Mucosa of stomach (tissue), 1 donor: ENCODE data around the gene CENPE.
"Not testable (repeated sequence)": the region's sequence is repeated elsewhere in the genome, so short reads cannot be mapped to it uniquely, and the experiment has no call there.

Experiments
- H3K27me3 ChIP-seq: one replicate; pipeline ENCODE4 v1.7.0; 2013; ENCODE audit warnings: mild to moderate bottlenecking, low read length; ENCODE audit not compliant: control insufficient read depth, insufficient read depth
- H3K36me3 ChIP-seq: one replicate; pipeline ENCODE4 v1.7.0; 2013; ENCODE audit warnings: low read length; ENCODE audit not compliant: control insufficient read depth, insufficient read depth
- H3K4me1 ChIP-seq: one replicate; pipeline ENCODE4 v1.7.0; 2013; ENCODE audit warnings: mild to moderate bottlenecking, low read length; ENCODE audit not compliant: control insufficient read depth, insufficient read depth
- H3K4me3 ChIP-seq: one replicate; pipeline ENCODE4 v1.7.0; 2013; ENCODE audit warnings: low read length
- H3K9ac ChIP-seq: one replicate; pipeline ENCODE4 v1.7.0; 2013; ENCODE audit warnings: mild to moderate bottlenecking, low read length, moderate library complexity
- H3K9me3 ChIP-seq: one replicate; pipeline ENCODE4 v1.7.0; 2013; ENCODE audit warnings: mild to moderate bottlenecking, low read length, moderate library complexity; ENCODE audit not compliant: control insufficient read depth
- donor health status: Pancreatic carcinoma.

The CENPE gene

DNA sequence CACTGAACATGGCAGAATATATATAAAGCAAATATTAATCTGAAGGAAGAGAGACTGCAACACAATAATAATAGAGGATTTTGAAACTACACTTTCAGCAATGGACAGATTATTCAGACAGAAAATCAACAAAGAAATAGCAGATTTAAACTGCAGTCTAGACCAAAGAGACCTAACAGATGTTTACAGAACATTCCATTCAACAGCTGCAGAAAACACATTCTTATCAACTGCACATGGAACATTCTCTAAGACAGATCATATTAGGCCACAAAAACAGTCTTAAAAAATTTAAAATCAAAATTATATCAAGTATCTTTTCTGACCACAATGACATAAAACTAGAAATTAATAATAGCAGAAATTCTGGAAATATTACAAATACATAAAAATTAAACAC, 27.1 kb downstream of the CENPE start:
- H3K4me3 ChIP-seq: no peak overlapping the region
- H3K27me3 ChIP-seq: no peaks in the 10 kb centered on the region
- H3K9ac ChIP-seq: no peak overlapping the region
- H3K4me1 ChIP-seq: no peaks in the 10 kb centered on the region
- no peaks in the 10 kb centered on the region for H3K9me3 ChIP-seq
- H3K36me3 ChIP-seq: no peaks in the 10 kb centered on the region

DNA sequence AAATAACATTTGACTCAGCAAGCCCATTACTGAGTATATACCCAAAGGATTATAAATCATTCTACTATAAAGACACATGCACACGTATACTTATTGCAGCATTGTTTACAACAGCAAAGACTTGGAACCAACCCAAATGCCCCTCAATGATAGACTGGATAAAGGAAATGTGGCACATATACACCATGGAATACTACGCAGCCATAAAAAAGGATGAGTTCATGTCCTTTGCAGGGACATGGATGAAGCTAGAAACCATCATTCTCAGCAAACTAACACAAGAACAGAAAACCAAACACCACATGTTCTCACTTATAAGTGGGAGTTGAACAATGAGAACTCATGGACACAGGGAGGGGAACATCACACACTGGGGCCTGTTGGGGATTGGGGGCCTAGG, 28.4 kb downstream of the CENPE start:
- not testable (repeated sequence) for H3K9ac ChIP-seq, H3K9me3 ChIP-seq, H3K27me3 ChIP-seq, H3K4me1 ChIP-seq, H3K4me3 ChIP-seq, H3K36me3 ChIP-seq

DNA sequence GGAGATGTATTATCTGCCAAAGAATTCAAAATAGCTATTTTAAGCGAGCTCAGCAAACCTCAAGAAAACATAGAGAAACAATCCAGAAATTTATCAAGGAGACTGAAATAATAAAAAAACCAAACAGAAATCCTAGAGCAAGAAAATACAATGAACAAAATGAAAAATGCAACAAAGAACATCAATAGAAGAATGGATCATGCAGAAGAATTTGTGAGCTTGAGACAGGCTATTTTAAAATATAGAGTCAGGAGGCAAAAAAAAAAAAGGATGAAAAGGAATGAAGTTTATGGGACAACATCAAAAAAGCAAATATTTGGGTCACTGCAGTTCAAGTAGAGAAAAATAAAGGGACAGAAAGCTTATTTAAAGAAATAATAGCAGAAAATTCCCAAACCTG, 29.1 kb downstream of the CENPE start:
- H3K27me3 ChIP-seq: no peaks in the 10 kb centered on the region
- no peak overlapping the region for H3K4me3 ChIP-seq
- H3K36me3 ChIP-seq: no peaks in the 10 kb centered on the region
- no peaks in the 10 kb centered on the region for H3K9me3 ChIP-seq
- no peaks in the 10 kb centered on the region for H3K4me1 ChIP-seq
- no peak overlapping the region for H3K9ac ChIP-seq

DNA sequence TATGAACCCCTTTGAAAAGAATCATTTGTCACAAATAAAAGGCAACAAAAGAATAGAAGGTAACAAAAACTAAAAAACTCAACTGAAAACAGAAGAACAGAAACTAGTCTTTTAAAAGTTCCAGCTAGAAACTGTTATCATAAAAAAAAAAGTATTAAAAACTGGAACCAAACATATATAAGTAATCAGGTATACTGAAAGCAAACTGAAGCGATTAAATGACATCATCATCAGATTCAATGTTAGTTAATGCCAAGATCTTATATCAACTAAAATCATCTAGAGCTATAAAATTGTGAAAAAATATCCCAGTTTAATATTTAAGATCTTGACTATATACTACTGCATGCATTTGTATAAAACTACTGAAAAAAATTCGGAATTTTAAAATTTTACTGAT, 36.0 kb downstream of the CENPE start:
- Histone ChIP-seq H3K9ac (no peak overlapping the region), H3K4me3 (no peak overlapping the region), H3K36me3 (no peaks in the 10 kb centered on the region), H3K4me1 (no peaks in the 10 kb centered on the region), H3K9me3 (no peaks in the 10 kb centered on the region), H3K27me3 (no peaks in the 10 kb centered on the region)

DNA sequence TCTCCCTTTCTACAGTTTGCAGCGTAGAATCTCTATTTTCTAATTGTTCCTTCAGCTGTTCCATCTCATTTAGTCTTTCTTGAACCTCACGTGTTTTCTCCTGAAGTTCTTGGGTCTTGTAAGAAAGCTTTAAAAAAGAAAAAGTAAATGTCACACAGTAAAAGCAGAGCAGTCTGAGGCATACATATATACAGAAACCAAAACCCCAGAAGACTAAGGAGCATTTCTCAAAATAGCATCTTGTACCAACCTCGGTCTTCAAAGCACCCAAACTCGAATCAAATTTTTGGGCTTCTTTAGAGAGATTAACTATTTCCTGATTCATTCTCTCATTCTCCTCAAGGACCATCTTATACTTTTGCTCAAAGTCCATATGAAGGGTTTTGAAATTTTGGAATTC, 39.4 kb downstream of the CENPE start:
- H3K9ac ChIP-seq: no peak overlapping the region

DNA sequence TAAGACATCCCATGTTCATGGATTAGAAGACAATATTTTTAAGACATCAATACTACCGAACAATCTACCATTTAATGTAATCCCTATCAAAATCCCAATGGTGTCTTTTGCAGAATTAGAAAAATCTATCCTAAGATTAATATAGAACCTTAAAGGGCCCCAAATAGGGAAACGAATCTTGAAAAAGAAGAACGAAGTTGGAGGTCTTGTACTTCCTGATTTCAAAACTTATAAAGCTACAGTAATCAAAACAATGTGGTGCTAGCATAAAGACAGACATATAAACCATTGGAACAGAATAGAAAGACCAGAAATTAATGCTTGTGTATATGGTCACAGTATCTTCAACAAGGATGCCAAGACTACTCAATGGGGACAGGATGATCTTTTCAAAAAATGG, 42.0 kb downstream of the CENPE start:
- Histone ChIP-seq H3K9ac (no peak overlapping the region), H3K4me3 (no peak overlapping the region), H3K9me3 (no peaks in the 10 kb centered on the region), H3K36me3 (no peaks in the 10 kb centered on the region), H3K4me1 (no peaks in the 10 kb centered on the region), H3K27me3 (no peaks in the 10 kb centered on the region)

More for the DNA sequence above, 39.4 kb downstream of the CENPE start:
- no peaks in the 10 kb centered on the region for H3K9me3 ChIP-seq
- no peaks in the 10 kb centered on the region for H3K4me1 ChIP-seq
- H3K27me3 ChIP-seq: no peaks in the 10 kb centered on the region
- H3K36me3 ChIP-seq: no peaks in the 10 kb centered on the region
- H3K4me3 ChIP-seq: no peak overlapping the region

DNA sequence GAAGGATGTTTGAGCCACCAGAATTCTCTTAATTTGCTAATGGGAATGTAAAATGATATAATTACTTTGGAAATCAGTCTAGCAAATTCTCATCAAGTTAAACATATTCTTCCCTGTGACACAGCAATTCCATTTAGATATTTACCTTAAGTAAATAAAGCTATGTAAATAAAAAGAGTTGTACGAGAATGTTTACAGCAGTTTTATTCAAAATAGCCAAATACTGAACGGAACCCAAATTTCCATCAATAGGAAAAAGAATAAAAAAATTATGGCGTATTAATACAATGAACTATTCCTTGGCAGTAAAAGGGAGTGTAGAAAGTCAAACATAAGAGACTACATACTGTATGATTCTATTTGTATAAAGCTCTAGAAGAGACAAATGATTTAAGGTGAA, 45.8 kb downstream of the CENPE start:
- no peaks in the 10 kb centered on the region for H3K9me3 ChIP-seq
- no peak overlapping the region for H3K4me3 ChIP-seq
- no peaks in the 10 kb centered on the region for H3K36me3 ChIP-seq
- no peaks in the 10 kb centered on the region for H3K4me1 ChIP-seq
- no peak overlapping the region for H3K9ac ChIP-seq
- no peaks in the 10 kb centered on the region for H3K27me3 ChIP-seq

DNA sequence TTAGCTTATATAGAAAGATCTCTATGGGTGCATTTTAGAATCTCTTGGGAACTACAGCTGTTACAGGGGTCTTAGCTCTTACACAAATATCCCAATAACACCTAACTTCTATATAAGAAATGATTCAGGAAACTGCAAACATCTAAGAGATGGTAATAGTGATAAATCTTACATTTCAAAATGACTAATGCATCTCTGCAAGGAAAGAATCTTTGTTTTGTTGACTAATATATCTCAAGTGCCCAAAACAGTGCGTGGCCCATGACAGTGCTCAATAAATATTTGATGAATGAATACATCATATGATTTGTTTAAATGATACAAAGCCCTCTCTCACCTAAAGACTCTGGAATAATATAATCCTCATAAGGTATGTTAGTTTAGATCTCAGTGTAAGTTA, 47.5 kb downstream of the CENPE start:
- Histone ChIP-seq H3K27me3 (no peaks in the 10 kb centered on the region), H3K36me3 (no peaks in the 10 kb centered on the region), H3K9me3 (no peaks in the 10 kb centered on the region)

DNA sequence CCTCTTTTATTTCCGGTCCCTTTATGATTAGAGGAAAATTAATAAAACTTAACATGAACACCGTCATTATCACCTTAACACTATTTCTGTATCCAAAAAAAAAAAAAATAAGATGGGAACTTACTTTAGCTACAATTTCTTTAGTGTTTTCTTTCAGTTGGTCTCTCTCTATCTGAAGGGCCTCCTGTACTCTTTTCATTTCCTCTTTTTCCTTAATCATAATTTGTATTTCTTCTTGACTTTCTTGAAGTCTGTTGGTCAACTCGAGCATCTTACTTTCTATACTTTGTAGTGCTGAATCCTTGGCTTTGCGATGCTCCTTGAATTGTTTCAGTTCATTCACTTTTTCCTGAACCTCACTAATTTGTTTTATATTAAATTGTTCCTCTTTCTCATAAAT, 53.2 kb downstream of the CENPE start:
- H3K4me1 ChIP-seq: no peaks in the 10 kb centered on the region
- H3K36me3 ChIP-seq: no peaks in the 10 kb centered on the region
- no peaks in the 10 kb centered on the region for H3K27me3 ChIP-seq
- H3K9me3 ChIP-seq: no peaks in the 10 kb centered on the region
- H3K4me3 ChIP-seq: no peak overlapping the region
- no peak overlapping the region for H3K9ac ChIP-seq

More for the DNA sequence above, 47.5 kb downstream of the CENPE start:
- Histone ChIP-seq H3K4me3 (no peak overlapping the region), H3K9ac (no peak overlapping the region), H3K4me1 (no peaks in the 10 kb centered on the region)

DNA sequence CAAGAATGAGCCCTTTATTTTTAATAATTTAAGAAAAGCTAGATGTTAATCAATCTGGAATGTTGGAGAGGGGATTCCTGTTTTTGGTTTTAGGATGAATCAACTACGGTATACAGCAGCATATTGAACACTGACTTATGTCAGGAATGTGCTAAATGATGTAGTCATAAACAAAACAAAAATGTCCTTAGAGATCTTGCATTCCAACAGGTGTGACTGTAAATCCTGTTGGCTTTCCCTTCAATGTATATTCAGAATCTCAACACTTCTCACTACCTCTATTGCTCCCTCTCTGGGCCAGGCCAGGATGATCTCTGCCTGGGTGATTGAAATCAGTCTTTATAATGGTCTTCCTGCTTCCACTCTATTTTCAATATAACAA, 60.7 kb downstream of the CENPE start:
- Histone ChIP-seq H3K9me3 (no peaks in the 10 kb centered on the region), H3K4me3 (no peak overlapping the region), H3K36me3 (no peaks in the 10 kb centered on the region)

DNA sequence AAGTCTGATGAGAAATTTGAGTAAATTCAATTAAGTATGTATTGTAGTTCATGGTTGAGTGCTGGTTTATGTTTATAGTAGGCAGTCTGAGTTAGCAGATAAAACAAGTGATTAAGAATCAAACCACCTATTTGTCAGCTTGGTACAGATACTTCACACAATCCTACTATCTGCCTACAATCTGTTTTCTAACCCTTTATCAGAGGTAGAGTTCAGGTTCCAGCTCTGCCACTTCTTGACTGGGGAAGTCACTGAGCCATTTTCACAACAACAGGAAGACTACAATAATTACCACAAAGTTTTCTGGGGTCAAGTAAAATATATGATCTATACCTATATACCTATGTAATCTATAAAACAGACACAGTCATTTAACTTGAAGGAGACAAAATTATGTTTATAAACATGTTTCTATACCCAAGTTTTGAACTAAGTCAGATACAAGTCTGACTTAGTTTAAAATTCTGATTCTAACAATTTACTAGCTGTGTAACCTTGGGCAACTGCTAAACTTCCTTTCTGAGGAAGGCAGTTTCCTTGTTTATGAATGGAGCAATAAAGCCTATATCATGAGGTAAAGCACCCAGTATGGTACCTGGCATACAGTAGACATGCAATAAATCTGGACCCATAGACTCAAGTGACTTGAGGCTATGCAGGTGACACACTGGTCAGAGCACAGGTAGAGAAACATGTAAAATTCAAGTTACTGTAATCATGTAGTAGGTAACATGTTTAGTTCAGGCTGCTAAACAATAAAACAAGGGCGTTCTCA, 61.3 kb downstream of the CENPE start:
- H3K4me1 ChIP-seq: no peaks in the 10 kb centered on the region
- H3K4me3 ChIP-seq: no peak overlapping the region
- no peaks in the 10 kb centered on the region for H3K27me3 ChIP-seq
- H3K9ac ChIP-seq: no peak overlapping the region
- no peaks in the 10 kb centered on the region for H3K36me3 ChIP-seq
- no peaks in the 10 kb centered on the region for H3K9me3 ChIP-seq

More for the DNA sequence above, 60.7 kb downstream of the CENPE start:
- no peak overlapping the region for H3K9ac ChIP-seq
- H3K4me1 ChIP-seq: no peaks in the 10 kb centered on the region
- H3K27me3 ChIP-seq: no peaks in the 10 kb centered on the region

DNA sequence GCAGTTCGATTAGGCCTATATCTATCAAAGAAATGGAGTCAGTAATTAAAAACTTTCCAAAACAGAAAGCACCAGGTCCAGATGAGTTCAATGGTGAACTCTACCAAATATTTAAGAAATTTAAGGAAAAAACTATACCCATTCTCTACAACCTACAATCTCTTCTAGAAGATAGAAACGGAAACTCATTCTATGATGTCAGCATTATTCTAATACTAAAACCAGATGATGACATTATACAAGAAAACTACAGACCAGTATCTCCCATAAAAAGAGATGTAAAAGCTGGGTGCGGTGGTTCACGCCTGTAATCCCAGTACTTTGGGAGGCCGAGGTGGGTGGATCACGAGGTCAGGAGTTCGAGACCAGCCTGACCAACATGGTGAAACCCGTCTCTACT, 69.0 kb downstream of the CENPE start:
- Histone ChIP-seq H3K4me1 (no peaks in the 10 kb centered on the region), H3K36me3 (no peaks in the 10 kb centered on the region), H3K27me3 (no peaks in the 10 kb centered on the region), H3K4me3 (no peak overlapping the region), H3K9me3 (no peaks in the 10 kb centered on the region), H3K9ac (no peak overlapping the region)

DNA sequence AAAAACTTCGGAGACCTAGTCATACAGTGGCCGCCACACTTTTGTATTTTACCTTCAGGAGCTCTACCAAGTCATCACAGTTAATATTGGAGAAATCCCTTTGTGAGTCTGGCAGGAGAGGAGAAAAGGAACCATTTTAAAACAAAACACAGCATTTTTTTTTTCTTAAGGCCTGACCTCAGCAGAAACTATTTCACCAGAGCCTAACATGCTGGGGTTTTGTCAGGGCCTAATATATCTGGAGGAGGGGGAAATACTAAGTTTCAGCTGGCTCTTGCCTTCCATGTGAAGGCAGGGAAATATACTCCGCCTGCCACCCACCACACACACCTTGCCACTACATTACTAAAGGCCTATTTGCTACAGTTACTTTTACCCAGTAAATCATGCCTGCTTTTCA, 72.0 kb downstream of the CENPE start:
- H3K9ac ChIP-seq: no peak overlapping the region
- no peak overlapping the region for H3K4me3 ChIP-seq
- no peaks in the 10 kb centered on the region for H3K27me3 ChIP-seq
- no peaks in the 10 kb centered on the region for H3K9me3 ChIP-seq
- no peaks in the 10 kb centered on the region for H3K4me1 ChIP-seq
- H3K36me3 ChIP-seq: no peaks in the 10 kb centered on the region
